BE2C (cell line): Measurements from ENCODE around the gene BHLHE40.

Experiments used
- DNase-seq: peaks from one replicate; pipeline ENCODE4 v3.0.0-alpha.2; 2020
- H3K27me3 ChIP-seq: fragments of 250-450 bp; sonication (Bioruptor Pico); 2 replicates; pipeline ENCODE4 v1.5.1; 2020; ENCODE audit warnings: mild to moderate bottlenecking
- H3K36me3 ChIP-seq: fragments of 250-450 bp; sonication (Bioruptor Pico); 2 replicates; pipeline ENCODE4 v1.5.1; 2020; ENCODE audit warnings: mild to moderate bottlenecking
- H3K4me1 ChIP-seq: fragments of 250-450 bp; sonication (Bioruptor Pico); 2 replicates; pipeline ENCODE4 v1.5.1; 2020
- H3K4me3 ChIP-seq: 2 replicates; pipeline ENCODE4 v1.5.1; 2011; ENCODE audit warnings: low read depth, low read length
- H3K9me3 ChIP-seq: fragments of 250-450 bp; sonication (Bioruptor Pico); 2 replicates; pipeline ENCODE4 v1.5.1; 2020
- TF ChIP-seq, protein P1 (sequence below): IDR thresholded peaks from 2 replicates; pipeline ENCODE4 v1.5.1; 2012; ENCODE audit warnings: mild to moderate bottlenecking, low read depth, low read length

The BHLHE40 gene

DNA sequence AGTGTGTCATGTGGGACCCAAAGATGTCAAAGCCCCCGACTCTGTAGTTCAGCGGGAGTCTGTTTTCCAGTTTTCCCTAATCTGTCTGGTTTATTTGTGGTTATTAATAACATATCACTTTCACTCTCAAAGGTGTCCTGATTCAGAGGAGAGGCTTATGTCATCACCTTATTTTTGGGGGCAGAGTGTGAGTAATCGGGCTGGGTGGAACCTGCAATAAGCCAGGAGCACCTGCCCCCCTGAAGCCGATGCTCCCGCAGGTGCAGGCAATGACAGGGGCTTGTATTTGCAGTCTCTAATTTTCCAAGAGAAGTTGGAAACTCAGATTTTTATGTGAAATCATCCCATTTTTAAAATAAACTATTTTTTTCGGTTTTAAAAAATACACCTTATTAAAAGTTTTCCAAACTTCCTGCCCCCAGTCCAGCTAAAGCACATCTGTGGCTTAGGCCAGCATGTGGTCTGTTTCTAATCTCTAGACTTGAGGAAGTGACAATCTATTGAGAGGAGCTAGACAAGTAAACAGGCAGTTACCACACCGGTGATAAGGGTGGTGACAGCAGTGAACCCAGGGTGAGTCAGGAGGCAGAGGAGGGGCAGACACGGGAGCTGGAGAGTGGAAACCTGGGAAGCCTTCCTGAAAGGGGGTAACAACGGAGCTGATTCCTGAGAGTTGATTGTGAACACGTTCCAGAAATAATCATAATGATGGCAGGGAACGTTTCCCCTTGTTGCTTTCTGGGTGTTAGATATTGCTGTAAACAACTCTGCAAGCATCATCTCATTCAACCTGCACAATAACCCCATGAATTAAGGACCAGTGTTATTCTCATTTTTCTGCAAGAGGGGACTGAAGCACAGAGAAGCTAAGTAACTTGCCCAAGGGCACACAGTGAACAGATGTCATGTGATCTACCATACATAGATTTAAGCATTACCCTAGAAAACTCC, 37.2 kb downstream of the BHLHE40 start:
- TF ChIP-seq, protein P1, sequence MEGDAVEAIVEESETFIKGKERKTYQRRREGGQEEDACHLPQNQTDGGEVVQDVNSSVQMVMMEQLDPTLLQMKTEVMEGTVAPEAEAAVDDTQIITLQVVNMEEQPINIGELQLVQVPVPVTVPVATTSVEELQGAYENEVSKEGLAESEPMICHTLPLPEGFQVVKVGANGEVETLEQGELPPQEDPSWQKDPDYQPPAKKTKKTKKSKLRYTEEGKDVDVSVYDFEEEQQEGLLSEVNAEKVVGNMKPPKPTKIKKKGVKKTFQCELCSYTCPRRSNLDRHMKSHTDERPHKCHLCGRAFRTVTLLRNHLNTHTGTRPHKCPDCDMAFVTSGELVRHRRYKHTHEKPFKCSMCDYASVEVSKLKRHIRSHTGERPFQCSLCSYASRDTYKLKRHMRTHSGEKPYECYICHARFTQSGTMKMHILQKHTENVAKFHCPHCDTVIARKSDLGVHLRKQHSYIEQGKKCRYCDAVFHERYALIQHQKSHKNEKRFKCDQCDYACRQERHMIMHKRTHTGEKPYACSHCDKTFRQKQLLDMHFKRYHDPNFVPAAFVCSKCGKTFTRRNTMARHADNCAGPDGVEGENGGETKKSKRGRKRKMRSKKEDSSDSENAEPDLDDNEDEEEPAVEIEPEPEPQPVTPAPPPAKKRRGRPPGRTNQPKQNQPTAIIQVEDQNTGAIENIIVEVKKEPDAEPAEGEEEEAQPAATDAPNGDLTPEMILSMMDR: no peak
- no peaks in the 10 kb centered on the region for H3K9me3 ChIP-seq
- DNase-seq: no peak
- no peaks in the 10 kb centered on the region for H3K4me1 ChIP-seq
- H3K36me3 ChIP-seq: no peaks in the 10 kb centered on the region
- H3K27me3 ChIP-seq: no peaks in the 10 kb centered on the region
- no peak overlapping the region for H3K4me3 ChIP-seq

GRCh38 chr3:5017925-5018531, 38.8 kb downstream of the BHLHE40 start:
- H3K4me3 ChIP-seq: no peak overlapping the region
- no peaks in the 10 kb centered on the region for H3K4me1 ChIP-seq
- no peaks in the 10 kb centered on the region for H3K27me3 ChIP-seq
- no peaks in the 10 kb centered on the region for H3K36me3 ChIP-seq
- no peak for DNase-seq
- TF ChIP-seq, protein P1: no peak
- H3K9me3 ChIP-seq: no peaks in the 10 kb centered on the region

DNA sequence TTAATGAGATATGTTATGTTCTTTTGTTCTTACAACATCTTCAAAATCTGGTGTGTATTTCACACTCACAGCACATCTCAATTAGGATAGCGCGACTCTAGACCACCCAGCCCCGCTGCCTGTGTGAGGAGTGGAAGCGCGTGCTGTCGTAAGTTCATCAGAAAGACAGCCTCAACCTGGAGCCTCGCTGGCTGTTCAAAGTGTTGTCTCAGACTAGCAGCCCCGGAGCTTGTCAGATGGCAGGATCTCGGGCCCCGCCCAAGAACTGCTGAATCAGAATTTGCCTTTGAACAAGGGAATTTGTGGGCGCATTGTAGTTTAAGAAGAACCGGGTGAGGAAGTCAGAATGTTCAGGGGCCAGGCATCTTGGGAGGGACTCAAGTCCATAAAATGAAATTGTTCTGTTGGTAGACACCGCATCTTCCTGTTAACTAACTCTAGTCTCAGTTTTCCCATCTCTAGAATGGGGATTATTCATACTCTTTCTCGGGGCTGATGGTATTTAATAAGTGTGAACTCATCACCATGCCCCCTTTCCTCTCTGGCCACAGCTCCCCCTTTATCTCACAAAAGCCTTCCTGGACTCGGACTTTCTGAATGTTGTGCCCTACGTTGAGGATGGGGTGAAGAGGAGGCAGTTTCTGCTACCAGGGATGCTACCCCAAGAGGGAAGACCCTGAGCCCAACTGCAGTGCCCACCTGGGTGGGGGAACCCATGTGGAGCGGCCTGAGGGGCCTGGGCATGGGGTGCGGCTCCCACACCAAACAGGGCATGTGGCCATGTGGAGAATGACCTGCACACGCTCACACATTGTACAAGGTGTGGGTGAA, 40.4 kb downstream of the BHLHE40 start:
- TF ChIP-seq, protein P1: no peak
- Histone ChIP-seq H3K27me3 (no peaks in the 10 kb centered on the region), H3K4me1 (no peaks in the 10 kb centered on the region), H3K4me3 (no peak overlapping the region), H3K9me3 (no peaks in the 10 kb centered on the region), H3K36me3 (no peaks in the 10 kb centered on the region)
- DNase-seq: no peak

- H3K36me3 ChIP-seq: no peaks in the 10 kb centered on the region
- H3K4me3 ChIP-seq: no peak overlapping the region
- TF ChIP-seq, protein P1: no peak
- H3K4me1 ChIP-seq: no peaks in the 10 kb centered on the region
- no peaks in the 10 kb centered on the region for H3K9me3 ChIP-seq
- no peak for DNase-seq
- H3K27me3 ChIP-seq: no peaks in the 10 kb centered on the region
These were observed 41.0 kb downstream of the BHLHE40 start for GRCh38 chr3:5020242-5020722.

- Histone ChIP-seq H3K36me3 (no peaks in the 10 kb centered on the region), H3K9me3 (no peaks in the 10 kb centered on the region), H3K4me1 (no peaks in the 10 kb centered on the region), H3K27me3 (no peaks in the 10 kb centered on the region), H3K4me3 (no peak overlapping the region)
- TF ChIP-seq, protein P1: no peak
- no peak for DNase-seq
These were observed 42.2 kb downstream of the BHLHE40 start for GRCh38 chr3:5021116-5022092.
